ENCODE results near the gene HNF4A.
A peak's percentile ranks its signal among the peaks of the same experiment; 100 is the strongest.

Gene HNF4A

GRCh38 chr20:44394702-44395460, 39.4 kb downstream of the HNF4A start:
- peak overlapping the region; percentile 63 to 84 (median 77) for H3K27ac Mint-ChIP-seq
- no peaks in the 10 kb centered on the region for H3K4me1 Mint-ChIP-seq
- TF ChIP-seq CTCF (IDR thresholded peaks at IDR 0.05; ENCODE audit: unreplicated experiment in 3 of 3): no peak
- peak overlapping the region in 1 of 3 experiments; percentile 10 for H3K4me3 Mint-ChIP-seq
- H3K9me3 Mint-ChIP-seq: no peaks in the 10 kb centered on the region
- H3K36me3 Mint-ChIP-seq (ENCODE audit: low read depth): no peaks in the 10 kb centered on the region
- peaks cover 46% of the 10 kb centered on the region for H3K27me3 Mint-ChIP-seq (ENCODE audit: low read depth)

GRCh38 chr20:44395461-44396340, 40.2 kb downstream of the HNF4A start:
- Mint-ChIP-seq H3K4me1 (no peaks in the 10 kb centered on the region), H3K4me3 (no peak overlapping the region)

DNA sequence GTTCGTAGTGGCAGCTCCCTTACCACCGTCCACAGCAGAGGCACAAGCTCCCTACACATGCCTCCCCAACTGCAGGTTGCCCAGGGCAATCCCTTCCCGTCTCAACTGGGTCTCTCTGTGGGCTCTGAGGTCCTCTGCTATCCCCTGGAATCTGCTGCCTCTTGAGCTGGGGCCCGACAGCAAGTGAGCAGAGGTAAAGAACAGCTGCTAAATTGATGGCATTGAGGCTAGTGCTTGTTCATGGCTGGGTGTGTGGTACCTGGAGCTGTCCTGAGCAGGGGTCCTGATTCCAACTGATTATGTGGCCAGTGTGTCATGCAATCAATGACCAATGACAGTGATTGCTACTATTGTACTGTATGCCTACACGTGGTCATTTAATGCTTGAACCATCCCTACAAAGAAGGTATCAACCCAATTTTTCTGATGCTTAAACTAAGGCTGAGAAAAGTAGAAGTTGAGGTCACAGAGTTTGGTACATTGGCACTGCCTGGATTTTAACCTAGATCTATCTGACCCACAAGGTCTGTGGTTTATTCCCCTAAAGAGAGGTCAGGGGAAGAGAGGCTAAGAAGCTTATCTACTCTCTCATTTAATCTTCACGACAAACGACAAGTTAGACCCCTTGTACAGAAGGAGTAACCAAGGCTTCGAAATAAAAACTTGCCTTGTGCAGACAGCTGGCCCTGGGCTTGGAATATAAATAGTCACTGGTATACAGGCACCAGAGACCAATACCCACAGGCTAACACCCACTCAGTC, 41.1 kb downstream of the HNF4A start:
- Mint-ChIP-seq H3K36me3 (ENCODE audit: low read depth) (no peaks in the 10 kb centered on the region), H3K27ac (no peak overlapping the region), H3K4me1 (no peaks in the 10 kb centered on the region), H3K27me3 (ENCODE audit: low read depth) (peaks cover 35% of the 10 kb centered on the region), H3K4me3 (no peak overlapping the region), H3K9me3 (no peaks in the 10 kb centered on the region)
- TF ChIP-seq CTCF (IDR thresholded peaks at IDR 0.05; ENCODE audit: unreplicated experiment in 3 of 3): no peak

More at GRCh38 chr20:44395461-44396340, 40.2 kb downstream of the HNF4A start:
- peaks cover 38% of the 10 kb centered on the region for H3K27me3 Mint-ChIP-seq (ENCODE audit: low read depth)
- no peaks in the 10 kb centered on the region for H3K36me3 Mint-ChIP-seq (ENCODE audit: low read depth)
- no peak for TF ChIP-seq CTCF (IDR thresholded peaks at IDR 0.05; ENCODE audit: unreplicated experiment in 3 of 3)
- H3K9me3 Mint-ChIP-seq: no peaks in the 10 kb centered on the region
- H3K27ac Mint-ChIP-seq: no peak overlapping the region

DNA sequence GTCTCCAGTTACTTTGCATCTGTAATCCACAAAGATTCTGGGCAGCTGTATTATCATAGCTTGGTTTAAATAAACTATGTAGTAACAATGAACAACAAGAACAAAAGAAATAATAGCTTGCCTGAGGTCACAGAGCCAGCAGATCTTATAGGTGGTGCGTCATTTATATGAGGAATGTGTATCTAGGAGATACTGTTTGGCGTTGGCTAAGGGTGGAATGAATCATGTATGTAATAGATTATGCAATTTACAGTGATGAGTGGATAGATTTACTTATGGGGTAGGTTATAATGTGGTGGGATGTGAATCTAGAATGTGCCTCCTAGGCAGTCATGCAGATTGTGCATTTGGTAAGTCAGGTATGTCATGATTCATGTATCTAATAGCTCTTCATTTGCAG, 42.8 kb downstream of the HNF4A start:
- H3K36me3 Mint-ChIP-seq (ENCODE audit: low read depth): no peaks in the 10 kb centered on the region
- no peaks in the 10 kb centered on the region for H3K9me3 Mint-ChIP-seq
- no peaks in the 10 kb centered on the region for H3K4me1 Mint-ChIP-seq
- H3K4me3 Mint-ChIP-seq: no peak overlapping the region
- H3K27ac Mint-ChIP-seq: no peak overlapping the region
- no peak for TF ChIP-seq CTCF (IDR thresholded peaks at IDR 0.05; ENCODE audit: unreplicated experiment in 3 of 3)
- peaks cover 33% of the 10 kb centered on the region for H3K27me3 Mint-ChIP-seq (ENCODE audit: low read depth)

- Mint-ChIP-seq H3K36me3 (ENCODE audit: low read depth) (no peaks in the 10 kb centered on the region), H3K4me3 (no peak overlapping the region), H3K9me3 (no peaks in the 10 kb centered on the region), H3K4me1 (no peaks in the 10 kb centered on the region), H3K27me3 (ENCODE audit: low read depth) (peaks cover 32% of the 10 kb centered on the region), H3K27ac (no peak overlapping the region)
- no peak for TF ChIP-seq CTCF (IDR thresholded peaks at IDR 0.05; ENCODE audit: unreplicated experiment in 3 of 3)
Observed at GRCh38 chr20:44399446-44399845, 43.9 kb downstream of the HNF4A start.
